Measurements from ENCODE around the gene GNPTG. TPM values are rescaled to one million over a fixed set of nuclear protein-coding genes. Genes with fewer than 3 reads are reported as not detected.

Gene GNPTG
- total and polyA plus RNA-seq, 2 donors (not counting 3 experiments of a cell fraction or from before 2014, with no cell fraction given): 51.6 to 109 TPM

GRCh38 chr16:1403036-1403435 lies 51.3 kb downstream of the GNPTG start:
- POLR2A ChIA-PET: no interaction called here
- dilution Hi-C loops (cut with MboI; ENCODE audit: extremely low pct_ligation_motif_present, low sequenced_read_pairs): no loop called here
- no TSS peak for BruUV-seq (replicated peaks)

GRCh38 chr16:1403733-1404132 lies 52.0 kb downstream of the GNPTG start:
- no peaks in the 10 kb centered on the region for H4K20me1 ChIP-seq (replicated peaks; ENCODE audit: control insufficient read depth, extremely low read depth, insufficient read depth, low read length)
- H3K4me3 ChIP-seq (replicated peaks in 1 of 3; ENCODE audit: insufficient read depth in 1 of 3, low read depth in 1 of 3, low read length in 3 of 3): no peak overlapping the region
- H3K27me3 ChIP-seq (ENCODE audit: control insufficient read depth in 2 of 2, insufficient read depth in 2 of 2, low read length in 2 of 2): no peaks in the 10 kb centered on the region
- ChIA-PET CTCF (no interaction called here), POLR2A (no interaction called here)
- H3K9me1 ChIP-seq (replicated peaks; ENCODE audit: control insufficient read depth, extremely low read depth, insufficient read depth, low read length): no peaks in the 10 kb centered on the region
- intact Hi-C loops (cut with micrococcal nuclease): loop anchor here (10.0 kb wide), 1 partner anchor 99 kb away; the partner anchor contains the start of gene UBE2I
- H3K79me2 ChIP-seq (ENCODE audit: control insufficient read depth, insufficient read depth, low read length): no peaks in the 10 kb centered on the region
- H2AFZ ChIP-seq (ENCODE audit: low read depth, low read length): no peak overlapping the region
- peaks cover 5% of the 10 kb centered on the region for H3K4me1 ChIP-seq (ENCODE audit: control insufficient read depth, extremely low read depth, insufficient read depth, low read length)
- no peak for DNase-seq (ENCODE audit: low read depth, low spot score)
- peaks cover 0 to 18% of the 10 kb centered on the region in 2 experiments for H3K36me3 ChIP-seq (ENCODE audit: control insufficient read depth in 2 of 2, extremely low read depth in 1 of 2, insufficient read depth in 2 of 2, low read length in 2 of 2)
- no peak overlapping the region for H3K27ac ChIP-seq (ENCODE audit: insufficient read depth, low read depth, low read length)
- no peak for TF ChIP-seq MYC (IDR thresholded peaks at IDR 0.05; ENCODE audit: low read depth, low read length)
- no peak for FAIRE-seq
- dilution Hi-C loops (cut with MboI; ENCODE audit: extremely low pct_ligation_motif_present, low sequenced_read_pairs): no loop called here
- no TSS peak for BruUV-seq (replicated peaks)
- no peak overlapping the region for H3K4me2 ChIP-seq (ENCODE audit: insufficient read depth, low read length)
- H3K9me3 ChIP-seq (replicated peaks; ENCODE audit: control insufficient read depth, insufficient read depth, low read length): no peaks in the 10 kb centered on the region
- H3K9ac ChIP-seq (replicated peaks; ENCODE audit: extremely low read depth, insufficient read depth, low read length): no peak overlapping the region

More at GRCh38 chr16:1403036-1403435, 51.3 kb downstream of the GNPTG start:
- no peak for FAIRE-seq
- Histone ChIP-seq H3K27me3 (ENCODE audit: control insufficient read depth in 2 of 2, insufficient read depth in 2 of 2, low read length in 2 of 2) (no peaks in the 10 kb centered on the region), H3K9ac (replicated peaks; ENCODE audit: extremely low read depth, insufficient read depth, low read length) (no peak overlapping the region), H3K4me1 (ENCODE audit: control insufficient read depth, extremely low read depth, insufficient read depth, low read length) (no peaks in the 10 kb centered on the region), H4K20me1 (replicated peaks; ENCODE audit: control insufficient read depth, extremely low read depth, insufficient read depth, low read length) (no peaks in the 10 kb centered on the region), H3K4me2 (ENCODE audit: insufficient read depth, low read length) (no peak overlapping the region), H3K9me1 (replicated peaks; ENCODE audit: control insufficient read depth, extremely low read depth, insufficient read depth, low read length) (no peaks in the 10 kb centered on the region), H2AFZ (ENCODE audit: low read depth, low read length) (no peak overlapping the region), H3K79me2 (ENCODE audit: control insufficient read depth, insufficient read depth, low read length) (no peaks in the 10 kb centered on the region), H3K36me3 (ENCODE audit: control insufficient read depth in 2 of 2, extremely low read depth in 1 of 2, insufficient read depth in 2 of 2, low read length in 2 of 2) (peaks cover 0 to 22% of the 10 kb centered on the region in 2 experiments), H3K9me3 (replicated peaks; ENCODE audit: control insufficient read depth, insufficient read depth, low read length) (no peaks in the 10 kb centered on the region), H3K4me3 (replicated peaks in 1 of 3; ENCODE audit: insufficient read depth in 1 of 3, low read depth in 1 of 3, low read length in 3 of 3) (no peak overlapping the region), H3K27ac (ENCODE audit: insufficient read depth, low read depth, low read length) (no peak overlapping the region)
- CTCF ChIA-PET: no interaction called here
- intact Hi-C loops (cut with micrococcal nuclease): loop anchor here (10.0 kb wide), 1 partner anchor 98 kb away; the partner anchor contains the start of gene UBE2I
- DNase-seq (ENCODE audit: low read depth, low spot score): no peak
- TF ChIP-seq GATA2 (IDR thresholded peaks at IDR 0.05; ENCODE audit: insufficient read depth, insufficient read length, low read depth, low read length) (no peak), POLR2A (IDR thresholded peaks at IDR 0.05; ENCODE audit: low read depth, low read length) (no peak)
